ENCODE data around the gene GALR3.

GALR3 gene

GRCh38 chr22:37827056-37827455 lies 3.9 kb downstream of the GALR3 start:
- Histone ChIP-seq H3K9me3 (ENCODE audit: insufficient read depth, low read depth, low read length) (no peaks in the 10 kb centered on the region), H3K4me2 (ENCODE audit: low read depth, low read length, poor library complexity, severe bottlenecking) (no peak overlapping the region), H3K4me3 (ENCODE audit: low read length, poor library complexity, severe bottlenecking) (no peak overlapping the region), H3K36me3 (ENCODE audit: insufficient read depth, low read length) (peaks cover 20% of the 10 kb centered on the region; the same call in 1 of the 2 replicates), H4K20me1 (ENCODE audit: insufficient read depth, low read length, poor library complexity, severe bottlenecking) (no peaks in the 10 kb centered on the region), H3F3A (ENCODE audit: low read depth) (no peaks in the 10 kb centered on the region), H3K4me1 (ENCODE audit: insufficient read depth, low read length, poor library complexity, severe bottlenecking) (no peaks in the 10 kb centered on the region), H3K79me2 (ENCODE audit: insufficient read depth, low read length) (no peaks in the 10 kb centered on the region), H3K27me3 (ENCODE audit: insufficient read depth, low read length, poor library complexity, severe bottlenecking) (no peaks in the 10 kb centered on the region), H3K9me2 (replicated peaks; ENCODE audit: low read depth, low read length) (no peaks in the 10 kb centered on the region), H3K9ac (ENCODE audit: low read depth, low read length, poor library complexity, severe bottlenecking) (no peak overlapping the region), H2AFZ (ENCODE audit: low read length) (no peak overlapping the region)
- TF ChIP-seq EZH2phosphoT487 (IDR thresholded peaks at IDR 0.05; ENCODE audit: borderline replicate concordance), result no peak
- TF ChIP-seq CTCF (conservative IDR thresholded peaks at IDR 0.05; ENCODE audit: low read length), result no peak

- Histone ChIP-seq H3K79me2 (ENCODE audit: insufficient read depth, low read length) (no peaks in the 10 kb centered on the region), H3K9me3 (ENCODE audit: insufficient read depth, low read depth, low read length) (no peaks in the 10 kb centered on the region), H4K20me1 (ENCODE audit: insufficient read depth, low read length, poor library complexity, severe bottlenecking) (no peaks in the 10 kb centered on the region), H3K9ac (ENCODE audit: low read depth, low read length, poor library complexity, severe bottlenecking) (no peak overlapping the region), H3K4me2 (ENCODE audit: low read depth, low read length, poor library complexity, severe bottlenecking) (no peak overlapping the region), H3F3A (ENCODE audit: low read depth) (no peaks in the 10 kb centered on the region), H3K4me3 (ENCODE audit: low read length, poor library complexity, severe bottlenecking) (no peak overlapping the region), H3K27me3 (ENCODE audit: insufficient read depth, low read length, poor library complexity, severe bottlenecking) (no peaks in the 10 kb centered on the region), H3K4me1 (ENCODE audit: insufficient read depth, low read length, poor library complexity, severe bottlenecking) (no peaks in the 10 kb centered on the region), H3K36me3 (ENCODE audit: insufficient read depth, low read length) (peaks cover 44% of the 10 kb centered on the region; the same call in 1 of the 2 replicates), H2AFZ (ENCODE audit: low read length) (no peak overlapping the region), H3K9me2 (replicated peaks; ENCODE audit: low read depth, low read length) (no peaks in the 10 kb centered on the region)
- TF ChIP-seq CTCF (conservative IDR thresholded peaks at IDR 0.05; ENCODE audit: low read length) (no peak), EZH2phosphoT487 (IDR thresholded peaks at IDR 0.05; ENCODE audit: borderline replicate concordance) (no peak)
These were observed 7.1 kb downstream of the GALR3 start for GRCh38 chr22:37830093-37830842.

GRCh38 chr22:37831472-37831871 lies 8.3 kb downstream of the GALR3 start:
- Histone ChIP-seq H3K4me2 (ENCODE audit: low read depth, low read length, poor library complexity, severe bottlenecking) (no peak overlapping the region), H3F3A (ENCODE audit: low read depth) (no peaks in the 10 kb centered on the region), H2AFZ (ENCODE audit: low read length) (no peak overlapping the region), H3K27me3 (ENCODE audit: insufficient read depth, low read length, poor library complexity, severe bottlenecking) (no peaks in the 10 kb centered on the region), H3K36me3 (ENCODE audit: insufficient read depth, low read length) (peaks cover 44% of the 10 kb centered on the region; the same call in 1 of the 2 replicates), H3K9ac (ENCODE audit: low read depth, low read length, poor library complexity, severe bottlenecking) (no peak overlapping the region), H3K9me2 (replicated peaks; ENCODE audit: low read depth, low read length) (no peaks in the 10 kb centered on the region), H4K20me1 (ENCODE audit: insufficient read depth, low read length, poor library complexity, severe bottlenecking) (no peaks in the 10 kb centered on the region), H3K9me3 (ENCODE audit: insufficient read depth, low read depth, low read length) (no peaks in the 10 kb centered on the region), H3K79me2 (ENCODE audit: insufficient read depth, low read length) (no peaks in the 10 kb centered on the region), H3K4me1 (ENCODE audit: insufficient read depth, low read length, poor library complexity, severe bottlenecking) (no peaks in the 10 kb centered on the region), H3K4me3 (ENCODE audit: low read length, poor library complexity, severe bottlenecking) (no peak overlapping the region)
- no peak for TF ChIP-seq CTCF (conservative IDR thresholded peaks at IDR 0.05; ENCODE audit: low read length)
- no peak for TF ChIP-seq EZH2phosphoT487 (IDR thresholded peaks at IDR 0.05; ENCODE audit: borderline replicate concordance)
